CD4-positive, alpha-beta T cell (primary cell): ENCODE measurements around the gene PARD6G. TPM values are rescaled to one million over a fixed set of nuclear protein-coding genes. Genes with fewer than 3 reads are reported as not detected.

Experiments
- ATAC-seq: fragments of 200-7000 bp; cut with Tn5 transposase; one replicate; pipeline ENCODE4 v1.10.0; 2022; ENCODE audit warnings: mild to moderate bottlenecking; ENCODE audit not compliant: poor library complexity
- CTCF ChIA-PET: fragments of 350-600 bp; sonication (Branson Sonifier 250); formaldehyde crosslinking; loops from one replicate; lab custom pipeline; 2021; ENCODE audit warnings: antibody characterized with exemption, inconsistent platforms; lab: Charles Lee
- POLR2A ChIA-PET: fragments of 350-600 bp; sonication (Branson Sonifier 250); formaldehyde crosslinking; loops from one replicate; lab custom pipeline; 2021; ENCODE audit warnings: antibody characterized with exemption, inconsistent platforms; lab: Charles Lee
- DNase-seq, 14 experiments: peaks; one replicate each; pipeline ENCODE4 v3.0.0-alpha.2; 2013 to 2020; ENCODE audit warnings: mixed read lengths in 2 of 14
- H3K27ac ChIP-seq, 2 donors: one replicate each; pipeline versions ENCODE4 v1.5.1 to v1.7.0; 2013; ENCODE audit warnings: low read length in 2 of 2, low read depth in 1 of 2, mild to moderate bottlenecking in 1 of 2
- H3K27me3 ChIP-seq, 2 experiments: 1 replicate in 1 of 2; 2 replicates in 1 of 2; pipeline versions ENCODE4 v1.6.1 to v1.7.0; 2013; ENCODE audit warnings: low read length in 2 of 2, control low read depth in 1 of 2, mild to moderate bottlenecking in 1 of 2, moderate library complexity in 1 of 2; ENCODE audit not compliant: insufficient read depth in 2 of 2, control insufficient read depth in 1 of 2
- H3K36me3 ChIP-seq: one replicate; pipeline ENCODE4 v1.6.1; 2013; ENCODE audit warnings: low read length, control low read depth; ENCODE audit not compliant: insufficient read depth
- H3K4me1 ChIP-seq: one replicate; pipeline ENCODE4 v1.6.1; 2013; ENCODE audit warnings: low read length, control low read depth; ENCODE audit not compliant: insufficient read depth
- H3K4me3 ChIP-seq: one replicate; pipeline ENCODE4 v1.5.1; 2013; ENCODE audit warnings: mild to moderate bottlenecking, low read length, moderate library complexity
- H3K9me3 ChIP-seq, 2 experiments: 1 replicate in 1 of 2; 2 replicates in 1 of 2; pipeline versions ENCODE4 v1.6.1 to v1.7.0; 2013; ENCODE audit warnings: low read length in 2 of 2, mild to moderate bottlenecking in 2 of 2, control low read depth in 1 of 2, moderate library complexity in 1 of 2; ENCODE audit not compliant: control insufficient read depth in 1 of 2, insufficient read depth in 1 of 2
- H3K27ac Mint-ChIP-seq: one replicate; pipeline ENCODE4 v1.8.0; 2020; ENCODE audit warnings: mixed read lengths
- H3K27me3 Mint-ChIP-seq: one replicate; pipeline ENCODE4 v1.8.0; 2021; ENCODE audit warnings: mixed read lengths
- H3K36me3 Mint-ChIP-seq: one replicate; pipeline ENCODE4 v1.8.0; 2021; ENCODE audit warnings: low read depth, mixed read lengths
- H3K4me1 Mint-ChIP-seq: one replicate; pipeline ENCODE4 v1.8.0; 2021; ENCODE audit warnings: low read depth, mixed read lengths
- H3K4me3 Mint-ChIP-seq: one replicate; pipeline ENCODE4 v1.8.0; 2020; ENCODE audit warnings: mild to moderate bottlenecking, mixed read lengths
- H3K9me3 Mint-ChIP-seq: one replicate; pipeline ENCODE4 v1.8.0; 2020; ENCODE audit warnings: mixed read lengths
- intact Hi-C, 2 experiments: fragments of 100-400 bp; cut with DNase I in 1 of 2; cut with micrococcal nuclease in 1 of 2; formaldehyde crosslinking; loops; one replicate each; pipeline versions ENCODE4 v1.15.1 to v1.9.0; 2023 to 2025; cut with DNase I, micrococcal nuclease
- total RNA-seq, 174 experiments: library from RNA in 2 of 174; stranded (reverse) in 2 of 174; gene quantifications; one replicate each; pipeline ENCODE4 v1.2.3 and lab custom pipeline; 2021 to 2026
- TF ChIP-seq, protein P1 (sequence below): fragments of 200-600 bp; IDR thresholded peaks from one replicate; pipeline ENCODE4 v1.8.0; 2022; ENCODE audit warnings: antibody characterized with exemption, mild to moderate bottlenecking

PARD6G gene
- total RNA-seq, 2 experiments from 2014 or later, result 0.38 to 1.1 TPM

GRCh38 chr18:80185545-80185944 lies 61.8 kb downstream of the PARD6G start:
- no peak overlapping the region for H3K27ac ChIP-seq
- H3K9me3 ChIP-seq, result peaks cover 0 to 6% of the 10 kb centered on the region in 2 experiments
- ChIA-PET POLR2A (no interaction called here), CTCF (no interaction called here)
- Mint-ChIP-seq H3K27me3 (peaks cover 3% of the 10 kb centered on the region), H3K9me3 (no peaks in the 10 kb centered on the region), H3K27ac (no peak overlapping the region), H3K4me3 (no peak overlapping the region), H3K36me3 (no peaks in the 10 kb centered on the region), H3K4me1 (no peaks in the 10 kb centered on the region)
- no peaks in the 10 kb centered on the region for H3K36me3 ChIP-seq
- no peak overlapping the region for H3K4me3 ChIP-seq
- ATAC-seq, result no peak
- TF ChIP-seq, protein P1, sequence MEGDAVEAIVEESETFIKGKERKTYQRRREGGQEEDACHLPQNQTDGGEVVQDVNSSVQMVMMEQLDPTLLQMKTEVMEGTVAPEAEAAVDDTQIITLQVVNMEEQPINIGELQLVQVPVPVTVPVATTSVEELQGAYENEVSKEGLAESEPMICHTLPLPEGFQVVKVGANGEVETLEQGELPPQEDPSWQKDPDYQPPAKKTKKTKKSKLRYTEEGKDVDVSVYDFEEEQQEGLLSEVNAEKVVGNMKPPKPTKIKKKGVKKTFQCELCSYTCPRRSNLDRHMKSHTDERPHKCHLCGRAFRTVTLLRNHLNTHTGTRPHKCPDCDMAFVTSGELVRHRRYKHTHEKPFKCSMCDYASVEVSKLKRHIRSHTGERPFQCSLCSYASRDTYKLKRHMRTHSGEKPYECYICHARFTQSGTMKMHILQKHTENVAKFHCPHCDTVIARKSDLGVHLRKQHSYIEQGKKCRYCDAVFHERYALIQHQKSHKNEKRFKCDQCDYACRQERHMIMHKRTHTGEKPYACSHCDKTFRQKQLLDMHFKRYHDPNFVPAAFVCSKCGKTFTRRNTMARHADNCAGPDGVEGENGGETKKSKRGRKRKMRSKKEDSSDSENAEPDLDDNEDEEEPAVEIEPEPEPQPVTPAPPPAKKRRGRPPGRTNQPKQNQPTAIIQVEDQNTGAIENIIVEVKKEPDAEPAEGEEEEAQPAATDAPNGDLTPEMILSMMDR, result no peak
- DNase-seq, result no peak
- no peaks in the 10 kb centered on the region for H3K27me3 ChIP-seq
- intact Hi-C loops, result no loop called here
- H3K4me1 ChIP-seq, result no peaks in the 10 kb centered on the region

- Histone ChIP-seq H3K27ac (no peak overlapping the region), H3K9me3 (peaks cover 0 to 6% of the 10 kb centered on the region in 2 experiments), H3K4me3 (no peak overlapping the region), H3K36me3 (no peaks in the 10 kb centered on the region), H3K4me1 (no peaks in the 10 kb centered on the region), H3K27me3 (no peaks in the 10 kb centered on the region)
- Mint-ChIP-seq H3K36me3 (no peaks in the 10 kb centered on the region), H3K27me3 (peaks cover 3% of the 10 kb centered on the region), H3K27ac (no peak overlapping the region), H3K9me3 (no peaks in the 10 kb centered on the region), H3K4me1 (no peaks in the 10 kb centered on the region), H3K4me3 (no peak overlapping the region)
- no peak for DNase-seq
- TF ChIP-seq, protein P1, result no peak
- ATAC-seq, result no peak
- CTCF ChIA-PET, result no interaction called here
- POLR2A ChIA-PET, result no interaction called here
- intact Hi-C loops, result no loop called here
Measured at GRCh38 chr18:80184243-80184772, 63.0 kb downstream of the PARD6G start.

- ATAC-seq, result no peak
- Mint-ChIP-seq H3K9me3 (no peaks in the 10 kb centered on the region), H3K27me3 (peaks cover 7% of the 10 kb centered on the region), H3K4me3 (no peak overlapping the region), H3K27ac (no peak overlapping the region), H3K36me3 (no peaks in the 10 kb centered on the region), H3K4me1 (no peaks in the 10 kb centered on the region)
- TF ChIP-seq, protein P1, result no peak
- DNase-seq, result no peak
- no peaks in the 10 kb centered on the region for H3K4me1 ChIP-seq
- H3K4me3 ChIP-seq, result no peak overlapping the region
- H3K9me3 ChIP-seq, result peaks cover 0 to 6% of the 10 kb centered on the region in 2 experiments
- POLR2A ChIA-PET, result no interaction called here
- CTCF ChIA-PET, result no interaction called here
- intact Hi-C loops, result no loop called here
- H3K27ac ChIP-seq, result no peak overlapping the region
- H3K27me3 ChIP-seq, result no peaks in the 10 kb centered on the region
- H3K36me3 ChIP-seq, result no peaks in the 10 kb centered on the region
Measured at GRCh38 chr18:80183273-80184050, 63.9 kb downstream of the PARD6G start.
